HFF-Myc (cell line): ENCODE results near the gene ZNF710.

Source experiments
- DNase-seq: peaks from one replicate; pipeline ENCODE4 v3.0.0-alpha.2; 2011; ENCODE audit warnings: low read depth; ENCODE audit errors: extremely low read depth
- H3K4me3 ChIP-seq: replicated peaks from 2 replicates; pipeline ENCODE4 v1.5.1; 2011; ENCODE audit warnings: low read depth, mild to moderate bottlenecking, control low read depth, low read length
- TF ChIP-seq, protein P1 (sequence below): IDR thresholded peaks from 2 replicates; pipeline ENCODE4 v1.5.1; 2012; ENCODE audit warnings: mild to moderate bottlenecking, low read depth, low read length, control low read depth; ENCODE audit errors: missing control alignments

ZNF710 gene

DNA sequence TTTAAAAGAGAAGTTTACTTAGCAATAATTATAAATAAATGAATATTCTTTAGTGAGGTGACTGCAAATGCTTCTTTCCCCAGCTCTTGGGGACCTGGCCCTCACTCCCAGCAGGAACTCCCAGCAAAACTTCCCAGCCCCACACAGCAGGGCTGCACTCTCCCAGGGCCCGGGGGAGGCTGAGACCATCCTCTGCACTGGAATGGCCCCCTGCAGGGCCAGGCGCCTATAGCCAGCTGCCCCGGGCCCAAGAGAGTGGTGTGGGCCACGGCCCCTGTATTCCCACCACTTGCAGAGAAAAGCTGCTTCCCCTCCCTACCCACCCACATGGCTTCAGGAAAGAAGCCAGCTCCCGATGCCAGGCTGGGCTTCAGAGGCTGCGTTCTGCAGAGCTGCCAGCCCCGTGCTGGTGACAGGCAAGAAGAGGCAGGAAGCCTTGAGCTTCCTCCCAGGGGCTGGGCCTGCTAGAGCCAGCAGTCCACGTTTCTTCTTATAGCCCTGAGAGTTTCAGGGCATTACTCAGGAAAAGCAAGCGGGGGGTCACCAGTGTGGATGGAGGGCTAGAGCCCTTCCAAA lies 81.1 kb downstream of the ZNF710 start:
- H3K4me3 ChIP-seq, result no peak overlapping the region
- TF ChIP-seq, protein P1, sequence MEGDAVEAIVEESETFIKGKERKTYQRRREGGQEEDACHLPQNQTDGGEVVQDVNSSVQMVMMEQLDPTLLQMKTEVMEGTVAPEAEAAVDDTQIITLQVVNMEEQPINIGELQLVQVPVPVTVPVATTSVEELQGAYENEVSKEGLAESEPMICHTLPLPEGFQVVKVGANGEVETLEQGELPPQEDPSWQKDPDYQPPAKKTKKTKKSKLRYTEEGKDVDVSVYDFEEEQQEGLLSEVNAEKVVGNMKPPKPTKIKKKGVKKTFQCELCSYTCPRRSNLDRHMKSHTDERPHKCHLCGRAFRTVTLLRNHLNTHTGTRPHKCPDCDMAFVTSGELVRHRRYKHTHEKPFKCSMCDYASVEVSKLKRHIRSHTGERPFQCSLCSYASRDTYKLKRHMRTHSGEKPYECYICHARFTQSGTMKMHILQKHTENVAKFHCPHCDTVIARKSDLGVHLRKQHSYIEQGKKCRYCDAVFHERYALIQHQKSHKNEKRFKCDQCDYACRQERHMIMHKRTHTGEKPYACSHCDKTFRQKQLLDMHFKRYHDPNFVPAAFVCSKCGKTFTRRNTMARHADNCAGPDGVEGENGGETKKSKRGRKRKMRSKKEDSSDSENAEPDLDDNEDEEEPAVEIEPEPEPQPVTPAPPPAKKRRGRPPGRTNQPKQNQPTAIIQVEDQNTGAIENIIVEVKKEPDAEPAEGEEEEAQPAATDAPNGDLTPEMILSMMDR, result no peak
- no peak for DNase-seq

GRCh38 chr15:90083419-90083818 lies 82.3 kb downstream of the ZNF710 start:
- DNase-seq, result no peak
- H3K4me3 ChIP-seq, result no peak overlapping the region
- TF ChIP-seq, protein P1, result no peak

DNA sequence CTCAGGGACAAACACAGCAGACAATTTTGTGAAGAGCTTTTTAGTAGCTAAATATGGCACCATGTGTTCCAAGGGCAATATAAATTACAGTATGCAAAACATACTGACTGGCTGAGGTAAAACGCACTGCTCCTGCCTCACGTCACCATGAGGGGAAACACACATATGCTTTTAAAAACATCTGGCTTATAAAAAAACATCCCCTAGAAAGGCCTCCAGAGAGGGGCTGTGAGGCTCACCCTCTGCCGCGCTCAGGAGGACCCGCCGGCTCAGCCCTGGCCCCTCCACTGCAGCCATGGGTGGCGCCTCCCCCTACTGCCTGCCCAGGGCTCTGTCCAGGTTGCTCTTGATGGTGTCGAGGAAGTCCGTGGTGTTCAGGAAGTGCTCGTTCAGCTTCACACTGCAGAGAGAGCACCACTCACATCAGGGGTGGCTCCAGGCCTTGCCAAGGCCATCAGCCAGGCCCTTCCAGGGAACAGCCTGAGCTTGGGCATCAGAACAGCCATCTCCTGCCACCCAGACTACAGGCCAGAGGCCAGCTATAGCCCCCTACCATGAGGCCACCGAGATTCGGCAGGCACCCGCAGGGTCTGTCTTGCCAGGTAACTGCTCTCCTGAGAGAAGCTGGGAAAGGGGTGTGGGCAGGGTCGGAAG lies 83.0 kb downstream of the ZNF710 start:
- DNase-seq, result no peak
- H3K4me3 ChIP-seq, result no peak overlapping the region
- TF ChIP-seq, protein P1, result no peak

- no peak overlapping the region for H3K4me3 ChIP-seq
- DNase-seq, result no peak
- TF ChIP-seq, protein P1, result no peak
These were observed 83.8 kb downstream of the ZNF710 start for GRCh38 chr15:90084876-90085423.

DNA sequence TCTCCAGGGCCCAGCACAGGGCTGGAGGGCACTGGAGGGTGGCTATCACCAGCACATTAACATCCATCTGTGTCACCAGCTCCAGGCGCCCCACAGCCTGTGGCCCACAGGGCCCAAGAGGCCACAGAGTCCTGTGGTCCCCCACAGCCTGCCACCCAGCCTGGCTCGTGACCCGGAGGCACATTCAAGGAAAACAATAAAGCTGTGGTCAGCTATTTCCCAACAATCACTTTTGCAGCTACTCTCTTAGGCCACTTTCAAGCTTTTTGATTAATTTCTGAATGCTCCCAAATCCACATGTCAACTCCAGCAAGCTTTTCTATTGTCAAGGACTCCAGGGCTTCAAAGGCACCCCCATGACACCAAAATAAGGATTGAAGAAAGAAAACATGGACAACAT lies 84.4 kb downstream of the ZNF710 start:
- no peak for DNase-seq
- TF ChIP-seq, protein P1, result no peak
- H3K4me3 ChIP-seq, result no peak overlapping the region

GRCh38 chr15:90086868-90087268 lies 85.7 kb downstream of the ZNF710 start:
- TF ChIP-seq, protein P1, result peak; percentile 84
- no peak overlapping the region for H3K4me3 ChIP-seq
- DNase-seq, result no peak
